Natural killer cell (primary cell): ENCODE results near the gene KIF1A. TPM values are rescaled to one million over a fixed set of nuclear protein-coding genes. Genes with fewer than 3 reads are reported as not detected.

ENCODE experiments used
- ATAC-seq, 3 donors: fragments of 150-1000 bp in 2 of 3; fragments of 200-7000 bp in 1 of 3; cut with Tn5 transposase; 1 replicate in 1 of 3; 2 replicates in 2 of 3; pipeline ENCODE4 v1.10.0; 2021; ENCODE audit warnings: mild to moderate bottlenecking in 2 of 3, moderate library complexity in 2 of 3
- DNase-seq, 2 donors: peaks; one replicate each; pipeline versions ENCODE4 v3.0.0 to v3.0.0-alpha.2; 2013 to 2021; ENCODE audit warnings: mixed read lengths in 1 of 2
- H3K27ac ChIP-seq: one replicate; pipeline ENCODE4 v1.5.1; 2013; ENCODE audit warnings: mild to moderate bottlenecking, low read length
- H3K27me3 ChIP-seq: one replicate; pipeline ENCODE4 v1.6.1; 2013; ENCODE audit warnings: low read length; ENCODE audit not compliant: control insufficient read depth, insufficient read depth
- H3K36me3 ChIP-seq: one replicate; pipeline ENCODE4 v1.6.1; 2013; ENCODE audit warnings: low read length; ENCODE audit not compliant: control insufficient read depth, insufficient read depth
- H3K4me1 ChIP-seq: one replicate; pipeline ENCODE4 v1.6.1; 2013; ENCODE audit warnings: low read length; ENCODE audit not compliant: control insufficient read depth, insufficient read depth
- H3K4me3 ChIP-seq: one replicate; pipeline ENCODE4 v1.5.1; 2013; ENCODE audit warnings: low read length
- H3K9me3 ChIP-seq: one replicate; pipeline ENCODE4 v1.6.1; 2013; ENCODE audit warnings: low read length; ENCODE audit not compliant: control insufficient read depth, insufficient read depth
- H3K27ac Mint-ChIP-seq, 2 donors: one replicate each; pipeline ENCODE4 v1.8.0; 2022; ENCODE audit warnings: mild to moderate bottlenecking in 2 of 2, mixed read lengths in 2 of 2, moderate library complexity in 1 of 2
- H3K27me3 Mint-ChIP-seq, 2 donors: one replicate each; pipeline ENCODE4 v1.8.0; 2022; ENCODE audit warnings: low read depth in 2 of 2, mixed read lengths in 2 of 2
- H3K36me3 Mint-ChIP-seq: one replicate; pipeline ENCODE4 v1.8.0; 2022; ENCODE audit warnings: mixed read lengths
- H3K4me1 Mint-ChIP-seq, 2 donors: one replicate each; pipeline ENCODE4 v1.8.0; 2022; ENCODE audit warnings: mixed read lengths in 2 of 2
- H3K4me3 Mint-ChIP-seq: one replicate; pipeline ENCODE4 v1.8.0; 2022; ENCODE audit warnings: mild to moderate bottlenecking, moderate library complexity, mixed read lengths
- H3K9me3 Mint-ChIP-seq, 2 donors: one replicate each; pipeline ENCODE4 v1.8.0; 2022; ENCODE audit warnings: mixed read lengths in 2 of 2
- CTCF ChIP-seq: fragments of 200-600 bp; IDR thresholded peaks from one replicate; pipeline ENCODE4 v1.8.0; 2022; ENCODE audit warnings: antibody characterized with exemption
- WGBS: methylation state at CpG from one replicate; pipeline ENCODE4 v1.1.7; 2013; ENCODE audit warnings: missing lambda C conversion rate; ENCODE audit not compliant: insufficient coverage; 5-methylcytosine and 5-hydroxymethylcytosine counted together
- intact Hi-C: fragments of 100-400 bp; cut with micrococcal nuclease; formaldehyde crosslinking; loops from one replicate; pipeline ENCODE4 v1.14.2; 2022
- total RNA-seq, 4 donors: library from RNA; stranded (reverse); fragments of 120-200 nt in 1 of 4; gene quantifications; one replicate each; pipeline versions ENCODE4 v1.2.3 to v1.2.4, GENCODE V29; 2013 to 2022

KIF1A gene
- total RNA-seq, 3 donors from 2014 or later (not counting 1 experiment from before 2014, with no cell fraction given) = 0.09 TPM; not detected in 2

DNA sequence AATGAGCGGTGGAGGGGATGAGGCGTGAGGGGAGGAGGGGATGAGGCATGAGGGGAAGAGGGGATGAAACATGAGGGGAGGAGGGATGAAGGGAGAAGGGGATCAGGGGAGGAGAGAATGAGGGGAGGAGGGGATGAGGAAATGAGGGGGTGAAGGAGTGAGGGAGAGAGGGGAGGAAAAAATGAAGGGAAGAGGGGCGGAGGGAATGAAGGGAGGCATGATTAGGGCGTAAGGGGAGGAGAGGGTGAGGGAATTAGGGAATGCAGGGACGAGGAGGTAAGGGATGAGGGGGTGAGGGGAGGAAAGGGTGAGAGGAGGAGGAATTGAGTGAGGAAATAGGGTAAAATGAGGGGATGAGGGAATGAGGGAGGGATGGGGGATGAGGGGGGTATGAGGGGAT is 87.8 kb downstream of the KIF1A start:
- H3K36me3 ChIP-seq = no peaks in the 10 kb centered on the region
- no peaks in the 10 kb centered on the region for H3K27me3 ChIP-seq
- no peak overlapping the region for H3K27ac ChIP-seq
- no peak overlapping the region for H3K4me3 ChIP-seq
- no peak for TF ChIP-seq CTCF
- H3K9me3 Mint-ChIP-seq = no peaks in the 10 kb centered on the region
- WGBS = 86% methylated on average over 5 of the region's 5 CpGs
- no peaks in the 10 kb centered on the region for H3K4me1 ChIP-seq
- H3K4me3 Mint-ChIP-seq = no peak overlapping the region
- H3K9me3 ChIP-seq = no peaks in the 10 kb centered on the region
- H3K27ac Mint-ChIP-seq = no peak overlapping the region
- DNase-seq (no peak), ATAC-seq (no peak)
- intact Hi-C loops = no loop called here
- H3K27me3 Mint-ChIP-seq = no peaks in the 10 kb centered on the region
- H3K4me1 Mint-ChIP-seq = no peaks in the 10 kb centered on the region
- H3K36me3 Mint-ChIP-seq = no peaks in the 10 kb centered on the region

- H3K4me3 Mint-ChIP-seq = no peak overlapping the region
- whole genome bisulfite sequencing = 74% methylated on average over 9 of the region's 9 CpGs
- Histone ChIP-seq H3K4me1 (no peaks in the 10 kb centered on the region), H3K27ac (no peak overlapping the region), H3K9me3 (no peaks in the 10 kb centered on the region), H3K4me3 (no peak overlapping the region), H3K36me3 (no peaks in the 10 kb centered on the region), H3K27me3 (no peaks in the 10 kb centered on the region)
- no peaks in the 10 kb centered on the region for H3K9me3 Mint-ChIP-seq
- H3K4me1 Mint-ChIP-seq = no peaks in the 10 kb centered on the region
- no peak for ATAC-seq
- no peaks in the 10 kb centered on the region for H3K27me3 Mint-ChIP-seq
- TF ChIP-seq CTCF = no peak
- intact Hi-C loops = no loop called here
- H3K27ac Mint-ChIP-seq = no peak overlapping the region
- H3K36me3 Mint-ChIP-seq = no peaks in the 10 kb centered on the region
- no peak for DNase-seq
Observed at GRCh38 chr2:240731178-240731545, 88.9 kb downstream of the KIF1A start.

DNA sequence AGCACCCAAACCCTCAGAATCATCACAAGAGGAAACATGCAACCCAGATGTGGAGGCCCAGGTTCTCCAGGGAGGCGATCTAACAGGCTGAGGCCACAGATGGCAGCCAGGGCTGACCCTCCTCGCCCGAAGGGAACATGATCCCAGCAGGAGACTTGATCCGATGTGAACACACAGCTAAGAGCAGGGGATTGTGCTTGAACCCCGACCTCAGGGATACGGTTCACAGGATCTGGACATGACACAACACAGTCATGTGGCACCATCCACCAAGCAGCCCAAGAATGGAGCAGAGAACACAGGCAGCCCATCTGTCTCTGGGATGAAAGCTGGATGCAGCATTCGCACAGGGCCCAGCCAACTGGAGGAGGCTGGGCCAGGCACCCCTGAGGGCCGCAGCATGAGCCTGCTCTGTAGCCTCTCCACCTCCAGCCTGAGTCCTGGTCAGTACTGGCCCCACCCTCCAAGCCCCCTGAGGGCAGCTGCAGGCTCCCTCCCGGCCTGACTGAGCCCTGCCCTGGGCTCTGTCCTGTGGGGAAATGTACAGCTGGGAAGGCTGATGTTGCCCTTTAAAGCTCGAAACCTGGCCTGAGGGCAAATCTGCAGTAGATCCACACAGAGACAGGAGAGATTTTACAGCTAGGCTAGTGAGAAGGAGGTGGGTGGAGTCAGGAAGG is 89.4 kb downstream of the KIF1A start:
- TF ChIP-seq CTCF = no peak
- Histone ChIP-seq H3K9me3 (no peaks in the 10 kb centered on the region), H3K4me1 (no peaks in the 10 kb centered on the region), H3K27me3 (no peaks in the 10 kb centered on the region), H3K27ac (no peak overlapping the region), H3K4me3 (no peak overlapping the region), H3K36me3 (no peaks in the 10 kb centered on the region)
- H3K9me3 Mint-ChIP-seq = no peaks in the 10 kb centered on the region
- 82% methylated on average over 10 of the region's 10 CpGs for WGBS
- no peaks in the 10 kb centered on the region for H3K36me3 Mint-ChIP-seq
- no peak overlapping the region for H3K27ac Mint-ChIP-seq
- H3K27me3 Mint-ChIP-seq = no peaks in the 10 kb centered on the region
- intact Hi-C loops = no loop called here
- no peak for DNase-seq
- no peaks in the 10 kb centered on the region for H3K4me1 Mint-ChIP-seq
- ATAC-seq = no peak
- no peak overlapping the region for H3K4me3 Mint-ChIP-seq

- H3K27me3 ChIP-seq = no peaks in the 10 kb centered on the region
- no peaks in the 10 kb centered on the region for H3K36me3 ChIP-seq
- no peak for TF ChIP-seq CTCF
- intact Hi-C loops = no loop called here
- 90% methylated on average over 7 of the region's 7 CpGs for WGBS
- no peaks in the 10 kb centered on the region for H3K36me3 Mint-ChIP-seq
- H3K4me3 ChIP-seq = no peak overlapping the region
- H3K27me3 Mint-ChIP-seq = no peaks in the 10 kb centered on the region
- no peak overlapping the region for H3K27ac Mint-ChIP-seq
- no peak overlapping the region for H3K4me3 Mint-ChIP-seq
- H3K9me3 ChIP-seq = no peaks in the 10 kb centered on the region
- no peak overlapping the region for H3K27ac ChIP-seq
- DNase-seq (no peak), ATAC-seq (no peak)
- no peaks in the 10 kb centered on the region for H3K9me3 Mint-ChIP-seq
- H3K4me1 ChIP-seq = no peaks in the 10 kb centered on the region
- no peaks in the 10 kb centered on the region for H3K4me1 Mint-ChIP-seq
Observed at GRCh38 chr2:240728827-240729226, 91.2 kb downstream of the KIF1A start.
